DND-41 (cell line): ENCODE data around the gene BAHD1.

Source experiments
- ATAC-seq: fragments of 200-7000 bp; cut with Tn5 transposase; 3 replicates; pipeline ENCODE4 v1.9.1; 2021; ENCODE audit warnings: low read depth; ENCODE audit not compliant: insufficient read depth
- DNase-seq: peaks from one replicate; pipeline ENCODE4 v3.0.0-alpha.2; 2020
- H2AFZ ChIP-seq: 2 replicates; pipeline ENCODE4 v1.6.0; 2012; ENCODE audit warnings: low read depth, low read length
- H3K27ac ChIP-seq: 2 replicates; pipeline ENCODE4 v1.5.1; 2012; ENCODE audit warnings: low read length, inconsistent platforms
- H3K27me3 ChIP-seq: fragments of 200-600 bp; sonication (generic); 2 replicates; pipeline ENCODE4 v1.6.0; 2012; ENCODE audit warnings: low read length, mild to moderate bottlenecking, inconsistent platforms; ENCODE audit not compliant: insufficient read depth, poor library complexity
- H3K36me3 ChIP-seq: 2 replicates; pipeline ENCODE4 v1.5.1; 2012; ENCODE audit warnings: low read length, inconsistent platforms; ENCODE audit not compliant: insufficient read depth
- H3K4me1 ChIP-seq: 2 replicates; pipeline ENCODE4 v1.5.1; 2012; ENCODE audit warnings: mild to moderate bottlenecking, low read length; ENCODE audit not compliant: insufficient read depth
- H3K4me2 ChIP-seq: 2 replicates; pipeline ENCODE4 v1.6.0; 2012; ENCODE audit warnings: mild to moderate bottlenecking, moderate library complexity, low read length, inconsistent platforms; ENCODE audit not compliant: insufficient read depth
- H3K4me3 ChIP-seq, 2 experiments: fragments of 200-600 bp in 1 of 2; shearing (Covaris generic) in 1 of 2; 2 replicates each; pipeline ENCODE4 v1.5.1; 2012 to 2016; ENCODE audit warnings: inconsistent platforms in 2 of 2, low read length in 2 of 2, mild to moderate bottlenecking in 2 of 2, low read depth in 1 of 2, moderate library complexity in 1 of 2
- H3K79me2 ChIP-seq: 2 replicates; pipeline ENCODE4 v1.6.0; 2012; ENCODE audit warnings: low read length, inconsistent platforms; ENCODE audit not compliant: insufficient read depth
- H3K9ac ChIP-seq: 2 replicates; pipeline ENCODE4 v1.6.0; 2012; ENCODE audit warnings: low read depth, mild to moderate bottlenecking, inconsistent platforms, low read length, moderate library complexity
- H3K9me3 ChIP-seq: 2 replicates; pipeline ENCODE4 v1.5.1; 2012; ENCODE audit warnings: low read length, moderate library complexity, mild to moderate bottlenecking, inconsistent platforms; ENCODE audit not compliant: insufficient read depth, severe bottlenecking
- H4K20me1 ChIP-seq: 2 replicates; pipeline ENCODE4 v1.6.0; 2012; ENCODE audit warnings: low read length; ENCODE audit not compliant: insufficient read depth
- EZH2 ChIP-seq: IDR thresholded peaks from 3 replicates; pipeline ENCODE4 v1.6.1; 2012; ENCODE audit warnings: borderline replicate concordance, low read depth, mild to moderate bottlenecking, moderate library complexity, low read length, inconsistent platforms; ENCODE audit not compliant: severe bottlenecking
- TF ChIP-seq, protein P1 (sequence below): IDR thresholded peaks from 2 replicates; pipeline ENCODE4 v1.5.1; 2012; ENCODE audit warnings: borderline replicate concordance, low read length, moderate library complexity, mild to moderate bottlenecking; ENCODE audit not compliant: poor library complexity, severe bottlenecking; ENCODE audit errors: extremely low read depth

Gene BAHD1

DNA sequence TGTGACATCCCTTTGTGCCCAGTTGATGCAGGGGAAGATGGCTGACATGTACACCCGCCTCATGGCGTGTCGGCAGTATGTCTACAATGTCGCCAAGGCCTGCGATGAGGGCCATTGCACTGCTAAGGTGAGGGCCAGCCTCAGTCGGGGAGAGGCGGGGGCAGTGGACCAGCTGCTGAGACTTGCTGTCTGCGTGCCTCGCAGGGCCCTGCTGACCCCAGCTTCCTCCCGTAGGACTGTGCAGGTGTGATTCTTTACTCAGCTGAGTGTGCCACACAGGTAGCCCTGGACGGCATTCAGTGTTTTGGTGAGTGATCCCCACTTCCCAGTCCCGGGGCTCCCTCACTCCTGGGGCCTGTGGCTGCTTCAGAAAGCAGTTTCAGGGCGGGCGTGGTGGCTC is 24.7 kb upstream of the BAHD1 start:
- TF ChIP-seq, protein P1, sequence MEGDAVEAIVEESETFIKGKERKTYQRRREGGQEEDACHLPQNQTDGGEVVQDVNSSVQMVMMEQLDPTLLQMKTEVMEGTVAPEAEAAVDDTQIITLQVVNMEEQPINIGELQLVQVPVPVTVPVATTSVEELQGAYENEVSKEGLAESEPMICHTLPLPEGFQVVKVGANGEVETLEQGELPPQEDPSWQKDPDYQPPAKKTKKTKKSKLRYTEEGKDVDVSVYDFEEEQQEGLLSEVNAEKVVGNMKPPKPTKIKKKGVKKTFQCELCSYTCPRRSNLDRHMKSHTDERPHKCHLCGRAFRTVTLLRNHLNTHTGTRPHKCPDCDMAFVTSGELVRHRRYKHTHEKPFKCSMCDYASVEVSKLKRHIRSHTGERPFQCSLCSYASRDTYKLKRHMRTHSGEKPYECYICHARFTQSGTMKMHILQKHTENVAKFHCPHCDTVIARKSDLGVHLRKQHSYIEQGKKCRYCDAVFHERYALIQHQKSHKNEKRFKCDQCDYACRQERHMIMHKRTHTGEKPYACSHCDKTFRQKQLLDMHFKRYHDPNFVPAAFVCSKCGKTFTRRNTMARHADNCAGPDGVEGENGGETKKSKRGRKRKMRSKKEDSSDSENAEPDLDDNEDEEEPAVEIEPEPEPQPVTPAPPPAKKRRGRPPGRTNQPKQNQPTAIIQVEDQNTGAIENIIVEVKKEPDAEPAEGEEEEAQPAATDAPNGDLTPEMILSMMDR, result no peak
- TF ChIP-seq EZH2, result no peak
- Histone ChIP-seq H3K27me3 (no peaks in the 10 kb centered on the region), H2AFZ (no peak overlapping the region), H3K4me3 (no peak overlapping the region), H3K9me3 (no peaks in the 10 kb centered on the region), H4K20me1 (no peaks in the 10 kb centered on the region), H3K9ac (no peak overlapping the region), H3K4me1 (no peaks in the 10 kb centered on the region), H3K79me2 (no peaks in the 10 kb centered on the region), H3K27ac (no peak overlapping the region), H3K4me2 (no peak overlapping the region), H3K36me3 (peaks cover 66% of the 10 kb centered on the region)
- no peak for ATAC-seq
- no peak for DNase-seq

DNA sequence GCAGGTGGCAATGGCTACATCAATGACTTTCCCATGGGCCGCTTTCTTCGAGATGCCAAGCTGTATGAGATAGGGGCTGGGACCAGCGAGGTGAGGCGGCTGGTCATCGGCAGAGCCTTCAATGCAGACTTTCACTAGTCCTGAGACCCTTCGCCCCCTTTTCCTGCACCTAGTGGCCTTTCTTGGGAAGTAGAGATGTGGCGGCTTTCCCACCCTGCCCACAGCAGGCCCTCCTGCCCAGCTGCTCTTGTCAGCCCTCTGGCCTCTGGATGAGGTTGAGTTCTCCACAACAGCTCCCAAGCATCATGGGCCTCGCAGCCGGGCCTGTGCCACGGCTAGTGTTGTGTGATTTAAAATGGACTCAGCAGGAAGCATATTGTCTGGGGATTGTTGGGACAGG is 22.6 kb upstream of the BAHD1 start:
- Histone ChIP-seq H3K36me3 (peaks cover 45% of the 10 kb centered on the region), H3K27me3 (no peaks in the 10 kb centered on the region), H3K4me1 (peaks cover 3% of the 10 kb centered on the region; the same call in 1 of the 2 replicates), H2AFZ (no peak overlapping the region), H3K9ac (no peak overlapping the region), H3K9me3 (no peaks in the 10 kb centered on the region), H3K79me2 (no peaks in the 10 kb centered on the region), H4K20me1 (no peaks in the 10 kb centered on the region), H3K27ac (no peak overlapping the region), H3K4me3 (no peak overlapping the region), H3K4me2 (no peak overlapping the region)
- DNase-seq, result no peak
- no peak for ATAC-seq
- no peak for TF ChIP-seq EZH2
- TF ChIP-seq, protein P1, result no peak

DNA sequence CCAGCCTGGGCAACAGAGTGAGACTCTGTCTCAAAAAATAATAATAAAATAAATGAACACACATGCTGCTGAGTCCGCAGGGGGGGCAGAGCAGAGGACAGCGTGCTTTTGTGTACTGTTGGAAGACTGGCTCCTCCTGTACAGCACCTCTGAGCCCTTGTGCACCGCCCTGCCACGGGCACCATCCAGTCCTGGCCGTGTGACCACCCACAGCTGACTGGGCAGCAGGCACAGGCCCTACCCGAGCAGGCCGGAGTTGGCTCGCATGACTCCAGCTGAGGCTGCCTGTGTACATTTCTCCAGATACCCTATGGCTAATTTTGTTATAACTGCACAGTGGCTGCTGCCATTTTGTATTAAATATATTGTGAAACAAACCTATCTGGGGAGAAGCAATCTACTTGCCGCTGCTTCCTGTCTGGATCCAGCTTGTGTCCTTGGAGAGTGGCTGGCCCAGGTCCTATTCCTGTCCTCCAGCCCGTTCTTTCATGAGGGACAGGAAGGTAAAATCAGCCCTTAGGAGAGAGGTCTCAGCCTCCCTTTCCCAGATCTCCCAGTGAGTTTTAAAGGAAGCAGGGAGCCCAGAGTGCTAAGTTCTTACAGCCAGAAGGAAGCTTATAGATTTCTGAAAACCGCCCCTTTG is 20.6 kb upstream of the BAHD1 start:
- Histone ChIP-seq H3K4me2 (no peak overlapping the region), H4K20me1 (no peaks in the 10 kb centered on the region), H3K79me2 (no peaks in the 10 kb centered on the region), H3K9me3 (no peaks in the 10 kb centered on the region), H3K27ac (no peak overlapping the region), H3K4me1 (peaks cover 3% of the 10 kb centered on the region; the same call in 1 of the 2 replicates), H3K9ac (no peak overlapping the region), H3K4me3 (no peak overlapping the region), H2AFZ (no peak overlapping the region), H3K27me3 (no peaks in the 10 kb centered on the region), H3K36me3 (peaks cover 26% of the 10 kb centered on the region)
- ATAC-seq (no peak), DNase-seq (no peak)
- TF ChIP-seq, protein P1, result no peak
- no peak for TF ChIP-seq EZH2
